Hepatocyte (in vitro differentiated cells): ENCODE data around the gene INSRR. TPM values are rescaled to one million over a fixed set of nuclear protein-coding genes. Genes with fewer than 3 reads are reported as not detected.

Experiments used
- DNase-seq: peaks from one replicate; pipeline ENCODE4 v3.0.0-alpha.2; 2016; ENCODE audit warnings: low spot score
- H2AFZ ChIP-seq: fragments of 200-600 bp; sonication (generic); 2 replicates; pipeline ENCODE4 v1.6.0; 2016; ENCODE audit warnings: antibody characterized with exemption, mild to moderate bottlenecking
- H3K27ac ChIP-seq: fragments of 200-600 bp; sonication (generic); 2 replicates; pipeline ENCODE4 v1.5.1; 2016; ENCODE audit warnings: mild to moderate bottlenecking
- H3K27me3 ChIP-seq: fragments of 200-600 bp; sonication (generic); 2 replicates; pipeline ENCODE4 v1.6.1; 2016
- H3K36me3 ChIP-seq: fragments of 200-600 bp; sonication (generic); replicated peaks from 2 replicates; pipeline ENCODE4 v1.5.1; 2016; ENCODE audit warnings: low read depth; ENCODE audit not compliant: insufficient read depth
- H3K4me1 ChIP-seq: fragments of 200-600 bp; sonication (generic); 2 replicates; pipeline ENCODE4 v1.5.1; 2016; ENCODE audit warnings: mild to moderate bottlenecking, moderate library complexity; ENCODE audit not compliant: insufficient read depth
- H3K4me2 ChIP-seq: fragments of 200-600 bp; sonication (generic); 2 replicates; pipeline ENCODE4 v1.6.0; 2016
- H3K4me3 ChIP-seq: fragments of 200-600 bp; sonication (generic); 2 replicates; pipeline ENCODE4 v1.5.1; 2016; ENCODE audit warnings: mild to moderate bottlenecking
- H3K79me2 ChIP-seq: fragments of 200-600 bp; sonication (generic); 2 replicates; pipeline ENCODE4 v1.6.0; 2017; ENCODE audit warnings: mild to moderate bottlenecking
- H3K9me2 ChIP-seq: fragments of 200-600 bp; sonication (generic); replicated peaks from 2 replicates; pipeline ENCODE4 v1.6.0; 2017; ENCODE audit warnings: mild to moderate bottlenecking; ENCODE audit not compliant: insufficient read depth
- H3K9me3 ChIP-seq: fragments of 200-600 bp; sonication (generic); 2 replicates; pipeline ENCODE4 v1.5.1; 2016; ENCODE audit warnings: low read depth, mild to moderate bottlenecking
- H4K20me1 ChIP-seq: fragments of 200-600 bp; sonication (generic); 2 replicates; pipeline ENCODE4 v1.6.0; 2016; ENCODE audit warnings: mild to moderate bottlenecking; ENCODE audit not compliant: insufficient read depth, poor library complexity, severe bottlenecking
- EZH2 ChIP-seq: fragments of 200-600 bp; sonication (generic); IDR thresholded peaks from 2 replicates; pipeline ENCODE4 v1.6.1; 2016; ENCODE audit warnings: antibody characterized with exemption, mild to moderate bottlenecking, borderline replicate concordance
- EZH2phosphoT487 ChIP-seq: fragments of 200-600 bp; sonication (generic); IDR thresholded peaks from one replicate; pipeline ENCODE4 v1.6.1; 2018; ENCODE audit warnings: antibody characterized with exemption, mild to moderate bottlenecking, low read depth, moderate library complexity; ENCODE audit not compliant: unreplicated experiment, severe bottlenecking
- WGBS: methylation state at CpG from one replicate; pipeline ENCODE4 v1.1.6; 2016; ENCODE audit warnings: low lambda C conversion rate; ENCODE audit errors: missing lambda C conversion rate; 5-methylcytosine and 5-hydroxymethylcytosine counted together
- polyA plus RNA-seq: library from polyadenylated mRNA; unstranded; fragments of >200 nt; fragmentation: Nextera tagmentation; extraction: Ambion mirVana; gene quantifications from 2 replicates; pipeline ENCODE4 v1.2.1, GENCODE V29; 2016
- total RNA-seq: library from RNA; depleted of rRNA; stranded (reverse); fragments of >200 nt; gene quantifications from 2 replicates; pipeline ENCODE4 v1.2.3, GENCODE V29; 2014
- TF ChIP-seq, protein P1 (sequence below): fragments of 200-600 bp; sonication (generic); IDR thresholded peaks from 2 replicates; pipeline ENCODE4 v1.5.1; 2016; ENCODE audit warnings: antibody characterized with exemption, mild to moderate bottlenecking; ENCODE audit not compliant: poor library complexity

The INSRR gene
- total and polyA plus RNA-seq, 2 experiments from 2014 or later: not detected

GRCh38 chr1:156844638-156845037, 14.3 kb downstream of the INSRR start:
- peaks cover 69% of the 10 kb centered on the region for H3K27me3 ChIP-seq
- H3K4me2 ChIP-seq: peak overlapping the region; percentile 46
- H3K36me3 ChIP-seq: no peaks in the 10 kb centered on the region
- H3K9me3 ChIP-seq: no peaks in the 10 kb centered on the region
- H3K4me3 ChIP-seq: no peak overlapping the region
- no peaks in the 10 kb centered on the region for H3K9me2 ChIP-seq
- H3K27ac ChIP-seq: no peak overlapping the region
- H4K20me1 ChIP-seq: no peaks in the 10 kb centered on the region
- WGBS: 61% methylated on average over 10 of the region's 14 CpGs
- TF ChIP-seq EZH2 (no peak), EZH2phosphoT487 (no peak)
- TF ChIP-seq, protein P1, sequence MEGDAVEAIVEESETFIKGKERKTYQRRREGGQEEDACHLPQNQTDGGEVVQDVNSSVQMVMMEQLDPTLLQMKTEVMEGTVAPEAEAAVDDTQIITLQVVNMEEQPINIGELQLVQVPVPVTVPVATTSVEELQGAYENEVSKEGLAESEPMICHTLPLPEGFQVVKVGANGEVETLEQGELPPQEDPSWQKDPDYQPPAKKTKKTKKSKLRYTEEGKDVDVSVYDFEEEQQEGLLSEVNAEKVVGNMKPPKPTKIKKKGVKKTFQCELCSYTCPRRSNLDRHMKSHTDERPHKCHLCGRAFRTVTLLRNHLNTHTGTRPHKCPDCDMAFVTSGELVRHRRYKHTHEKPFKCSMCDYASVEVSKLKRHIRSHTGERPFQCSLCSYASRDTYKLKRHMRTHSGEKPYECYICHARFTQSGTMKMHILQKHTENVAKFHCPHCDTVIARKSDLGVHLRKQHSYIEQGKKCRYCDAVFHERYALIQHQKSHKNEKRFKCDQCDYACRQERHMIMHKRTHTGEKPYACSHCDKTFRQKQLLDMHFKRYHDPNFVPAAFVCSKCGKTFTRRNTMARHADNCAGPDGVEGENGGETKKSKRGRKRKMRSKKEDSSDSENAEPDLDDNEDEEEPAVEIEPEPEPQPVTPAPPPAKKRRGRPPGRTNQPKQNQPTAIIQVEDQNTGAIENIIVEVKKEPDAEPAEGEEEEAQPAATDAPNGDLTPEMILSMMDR: no peak
- no peak for DNase-seq
- H2AFZ ChIP-seq: no peak overlapping the region
- H3K79me2 ChIP-seq: no peaks in the 10 kb centered on the region
- H3K4me1 ChIP-seq: no peaks in the 10 kb centered on the region

DNA sequence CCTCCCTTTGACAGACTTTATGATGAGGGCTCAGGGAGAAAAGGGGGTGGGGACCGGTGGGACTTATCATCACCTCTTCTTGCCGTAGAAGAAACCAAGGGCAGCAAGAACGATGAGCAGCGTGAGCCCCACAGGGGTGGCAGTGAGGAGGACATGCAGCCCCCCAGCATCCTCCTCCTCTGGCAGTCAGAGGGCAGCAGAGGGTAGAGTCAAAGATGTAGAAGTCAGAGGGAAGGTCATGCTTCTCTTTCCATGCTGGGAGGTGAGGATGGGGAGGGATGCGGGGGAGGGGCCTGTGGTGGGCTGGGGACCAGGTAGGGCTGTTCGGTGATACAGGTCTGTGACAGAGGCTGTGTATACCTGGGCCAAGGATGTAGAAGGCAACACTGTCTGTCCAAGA, 14.8 kb downstream of the INSRR start:
- DNase-seq: no peak
- 67% methylated on average over 6 of the region's 6 CpGs for WGBS
- Histone ChIP-seq H3K9me2 (no peaks in the 10 kb centered on the region), H3K4me3 (no peak overlapping the region), H4K20me1 (no peaks in the 10 kb centered on the region), H3K4me1 (no peaks in the 10 kb centered on the region), H3K79me2 (no peaks in the 10 kb centered on the region), H3K36me3 (no peaks in the 10 kb centered on the region), H2AFZ (no peak overlapping the region), H3K27ac (no peak overlapping the region), H3K4me2 (no peak overlapping the region), H3K27me3 (peaks cover 68% of the 10 kb centered on the region), H3K9me3 (no peaks in the 10 kb centered on the region)
- TF ChIP-seq, protein P1: no peak
- no peak for TF ChIP-seq EZH2
- TF ChIP-seq EZH2phosphoT487: no peak

DNA sequence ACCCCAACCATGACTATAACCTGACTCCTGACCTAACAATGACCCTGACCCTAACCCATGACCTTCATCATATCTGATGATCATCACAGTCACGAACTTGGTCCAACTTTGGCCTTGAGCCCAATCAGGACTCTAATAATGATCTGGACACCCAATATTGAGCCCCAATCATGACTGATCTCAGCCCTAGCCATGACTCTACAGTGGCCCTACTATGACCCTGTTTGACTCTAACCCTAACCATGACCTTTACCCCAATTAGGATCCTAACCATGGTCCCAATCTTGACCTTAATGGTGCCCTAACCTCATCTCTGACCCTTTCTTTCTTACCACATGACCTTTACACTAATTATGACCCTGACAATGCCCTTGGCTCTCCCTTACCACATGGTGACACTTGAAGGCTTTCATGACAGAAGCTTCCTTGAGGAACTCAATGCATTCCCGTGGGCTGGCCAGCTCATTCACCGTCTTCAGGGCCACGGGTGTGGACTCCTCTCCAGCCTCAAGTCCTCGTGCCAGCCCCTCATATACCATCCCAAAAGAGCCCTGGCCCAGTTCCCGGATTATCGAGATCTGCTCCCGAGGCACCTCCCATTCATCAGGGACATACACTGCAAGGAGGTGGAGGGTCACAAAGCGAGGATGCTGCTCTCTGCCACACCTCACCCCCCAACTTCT, 16.2 kb downstream of the INSRR start:
- H3K4me2 ChIP-seq: no peak overlapping the region
- H4K20me1 ChIP-seq: no peaks in the 10 kb centered on the region
- no peak for DNase-seq
- peaks cover 57% of the 10 kb centered on the region for H3K27me3 ChIP-seq
- H3K79me2 ChIP-seq: no peaks in the 10 kb centered on the region
- no peak overlapping the region for H2AFZ ChIP-seq
- WGBS: 79% methylated on average over 9 of the region's 9 CpGs
- H3K4me1 ChIP-seq: no peaks in the 10 kb centered on the region
- no peak overlapping the region for H3K27ac ChIP-seq
- H3K9me2 ChIP-seq: no peaks in the 10 kb centered on the region
- H3K9me3 ChIP-seq: no peaks in the 10 kb centered on the region
- no peak for TF ChIP-seq EZH2
- TF ChIP-seq EZH2phosphoT487: no peak
- TF ChIP-seq, protein P1: no peak
- H3K36me3 ChIP-seq: no peaks in the 10 kb centered on the region
- H3K4me3 ChIP-seq: no peak overlapping the region
